ENCODE data around the gene UNC5A.
"Not testable (repeated sequence)": the region's sequence is repeated elsewhere in the genome, so short reads cannot be mapped to it uniquely, and the experiment has no call there.

Gene UNC5A

GRCh38 chr5:176863765-176864098 lies 53.4 kb downstream of the UNC5A start:
- no peak for DNase-seq (ENCODE audit: low read depth, low spot score)

GRCh38 chr5:176864755-176865154 lies 54.4 kb downstream of the UNC5A start:
- DNase-seq (ENCODE audit: low read depth, low spot score), result no peak

GRCh38 chr5:176865964-176866363 lies 55.6 kb downstream of the UNC5A start:
- no peak for DNase-seq (ENCODE audit: low read depth, low spot score)

- DNase-seq (ENCODE audit: low read depth, low spot score), result no peak
These were observed 56.5 kb downstream of the UNC5A start for GRCh38 chr5:176866707-176867310.

GRCh38 chr5:176868126-176868525 lies 57.8 kb downstream of the UNC5A start:
- no peak for DNase-seq (ENCODE audit: low read depth, low spot score)

GRCh38 chr5:176868731-176869130 lies 58.4 kb downstream of the UNC5A start:
- no peak for DNase-seq (ENCODE audit: low read depth, low spot score)

- no peak for DNase-seq (ENCODE audit: low read depth, low spot score)
These were observed 59.2 kb downstream of the UNC5A start for GRCh38 chr5:176869501-176870109.

- DNase-seq (ENCODE audit: low read depth, low spot score), result no peak
These were observed 59.8 kb downstream of the UNC5A start for GRCh38 chr5:176870110-176870591.

- not testable (repeated sequence) for DNase-seq (ENCODE audit: low read depth, low spot score)
These were observed 60.3 kb downstream of the UNC5A start for GRCh38 chr5:176870644-176871043.

GRCh38 chr5:176872586-176872985 lies 62.2 kb downstream of the UNC5A start:
- not testable (repeated sequence) for DNase-seq (ENCODE audit: low read depth, low spot score)

- not testable (repeated sequence) for DNase-seq (ENCODE audit: low read depth, low spot score)
These were observed 62.7 kb downstream of the UNC5A start for GRCh38 chr5:176873011-176873410.

GRCh38 chr5:176873541-176874172 lies 63.3 kb downstream of the UNC5A start:
- DNase-seq (ENCODE audit: low read depth, low spot score), result no peak

GRCh38 chr5:176874198-176874780 lies 63.9 kb downstream of the UNC5A start:
- no peak for DNase-seq (ENCODE audit: low read depth, low spot score)

GRCh38 chr5:176875014-176875550 lies 64.7 kb downstream of the UNC5A start:
- no peak for DNase-seq (ENCODE audit: low read depth, low spot score)

GRCh38 chr5:176875783-176876505 lies 65.6 kb downstream of the UNC5A start:
- DNase-seq (ENCODE audit: low read depth, low spot score), result no peak

- DNase-seq (ENCODE audit: low read depth, low spot score), result no peak
These were observed 66.4 kb downstream of the UNC5A start for GRCh38 chr5:176876506-176877431.

- no peak for DNase-seq (ENCODE audit: low read depth, low spot score)
These were observed 67.5 kb downstream of the UNC5A start for GRCh38 chr5:176877793-176878331.

GRCh38 chr5:176878463-176878862 lies 68.1 kb downstream of the UNC5A start:
- no peak for DNase-seq (ENCODE audit: low read depth, low spot score)

- DNase-seq (ENCODE audit: low read depth, low spot score), result no peak
These were observed 68.7 kb downstream of the UNC5A start for GRCh38 chr5:176878906-176879662.
